ENCODE measurements around the gene GPR62. TPM values are rescaled to one million over a fixed set of nuclear protein-coding genes. Genes with fewer than 3 reads are reported as not detected.

The GPR62 gene
- total and polyA plus RNA-seq, 9 of the 15 experiments (the other 6 are each of a cell fraction or from before 2014, with no cell fraction given) = not detected

DNA sequence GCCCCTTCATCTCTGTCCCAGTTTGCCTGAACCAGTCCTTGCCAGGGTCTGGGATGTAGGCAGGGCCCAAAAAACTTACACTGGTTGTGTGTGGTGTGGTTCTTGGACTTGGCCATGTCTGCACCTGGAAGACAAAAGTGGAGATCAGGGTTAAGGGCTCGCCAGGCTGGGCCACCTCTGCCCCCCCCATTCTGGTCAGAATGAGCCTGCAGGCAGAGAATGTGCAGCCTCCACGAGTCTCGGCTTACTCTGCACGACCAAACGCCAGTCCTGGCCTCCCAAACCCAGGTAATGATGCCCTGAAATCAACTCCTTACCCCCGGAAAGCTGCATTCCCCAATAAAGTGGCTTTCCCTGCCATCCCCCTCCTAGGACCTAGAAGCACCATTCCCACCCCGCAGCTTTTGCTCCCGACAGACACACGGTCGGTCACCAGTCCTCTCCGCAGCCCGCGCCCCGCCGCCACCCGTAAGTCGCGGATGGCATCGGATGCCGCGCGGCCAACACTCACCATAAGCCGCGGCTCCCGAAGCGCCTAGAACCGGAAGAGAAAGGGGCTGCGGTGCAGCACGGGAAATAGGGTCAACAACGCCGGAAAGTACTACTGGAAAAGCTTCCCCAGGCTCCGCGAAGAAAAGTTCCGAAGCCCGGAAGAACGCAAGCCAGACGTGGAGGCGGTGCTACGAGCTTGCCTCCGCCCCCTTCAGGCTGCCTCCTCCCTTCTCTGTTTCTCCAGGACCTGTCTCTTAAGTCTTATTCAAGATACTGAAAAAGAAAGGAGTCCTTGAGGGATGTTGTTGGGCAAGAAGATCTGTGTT lies 40.4 kb downstream of the GPR62 start, which contains the start of gene RPL29 (continued):
- 0 out of 2 replicates have a peak, but pooled peaks have one; percentile 56 for TF ChIP-seq NFATC3 (IDR thresholded peaks at IDR 0.05)
- TF ChIP-seq POLR2H (tag; IDR thresholded peaks at IDR 0.05; ENCODE audit: low read depth) = 0 out of 2 replicates have a peak, but pooled peaks have one; percentile 82
- 0 out of 2 replicates have a peak, but pooled peaks have one; percentile 51 for TF ChIP-seq ZNF12 (CRISPR knock-in tag; IDR thresholded peaks at IDR 0.05)
- no peak for TF ChIP-seq SNIP1 (IDR thresholded peaks at IDR 0.05; ENCODE audit: low read depth)
- peak; percentile 49; the same call in 1 of the 2 replicates for TF ChIP-seq BHLHE40 (IDR thresholded peaks at IDR 0.05; ENCODE audit: low read length)
- TF ChIP-seq SMAD1 (IDR thresholded peaks at IDR 0.05; ENCODE audit: low read depth, low read length, partially characterized antibody) = peak; percentile 86
- TF ChIP-seq KLF6 (CRISPR knock-in tag; IDR thresholded peaks at IDR 0.05; ENCODE audit: borderline replicate concordance) = no peak
- TF ChIP-seq RBM25 (IDR thresholded peaks at IDR 0.05; ENCODE audit: low read depth, low read length, severe bottlenecking) = no peak
- TF ChIP-seq, protein P1, sequence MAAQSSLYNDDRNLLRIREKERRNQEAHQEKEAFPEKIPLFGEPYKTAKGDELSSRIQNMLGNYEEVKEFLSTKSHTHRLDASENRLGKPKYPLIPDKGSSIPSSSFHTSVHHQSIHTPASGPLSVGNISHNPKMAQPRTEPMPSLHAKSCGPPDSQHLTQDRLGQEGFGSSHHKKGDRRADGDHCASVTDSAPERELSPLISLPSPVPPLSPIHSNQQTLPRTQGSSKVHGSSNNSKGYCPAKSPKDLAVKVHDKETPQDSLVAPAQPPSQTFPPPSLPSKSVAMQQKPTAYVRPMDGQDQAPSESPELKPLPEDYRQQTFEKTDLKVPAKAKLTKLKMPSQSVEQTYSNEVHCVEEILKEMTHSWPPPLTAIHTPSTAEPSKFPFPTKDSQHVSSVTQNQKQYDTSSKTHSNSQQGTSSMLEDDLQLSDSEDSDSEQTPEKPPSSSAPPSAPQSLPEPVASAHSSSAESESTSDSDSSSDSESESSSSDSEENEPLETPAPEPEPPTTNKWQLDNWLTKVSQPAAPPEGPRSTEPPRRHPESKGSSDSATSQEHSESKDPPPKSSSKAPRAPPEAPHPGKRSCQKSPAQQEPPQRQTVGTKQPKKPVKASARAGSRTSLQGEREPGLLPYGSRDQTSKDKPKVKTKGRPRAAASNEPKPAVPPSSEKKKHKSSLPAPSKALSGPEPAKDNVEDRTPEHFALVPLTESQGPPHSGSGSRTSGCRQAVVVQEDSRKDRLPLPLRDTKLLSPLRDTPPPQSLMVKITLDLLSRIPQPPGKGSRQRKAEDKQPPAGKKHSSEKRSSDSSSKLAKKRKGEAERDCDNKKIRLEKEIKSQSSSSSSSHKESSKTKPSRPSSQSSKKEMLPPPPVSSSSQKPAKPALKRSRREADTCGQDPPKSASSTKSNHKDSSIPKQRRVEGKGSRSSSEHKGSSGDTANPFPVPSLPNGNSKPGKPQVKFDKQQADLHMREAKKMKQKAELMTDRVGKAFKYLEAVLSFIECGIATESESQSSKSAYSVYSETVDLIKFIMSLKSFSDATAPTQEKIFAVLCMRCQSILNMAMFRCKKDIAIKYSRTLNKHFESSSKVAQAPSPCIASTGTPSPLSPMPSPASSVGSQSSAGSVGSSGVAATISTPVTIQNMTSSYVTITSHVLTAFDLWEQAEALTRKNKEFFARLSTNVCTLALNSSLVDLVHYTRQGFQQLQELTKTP (IDR thresholded peaks at IDR 0.05; ENCODE audit: low read depth in 1 of 2, partially characterized antibody in 2 of 2) = peak; percentile 70 to 82
- TF ChIP-seq ETV6 (IDR thresholded peaks at IDR 0.05; ENCODE audit: borderline replicate concordance in 1 of 2, low read depth in 2 of 2, low read length in 1 of 2) = peak in 1 of 2 experiments; percentile 48; a peak in 1 of 4 replicates
- no peak for TF ChIP-seq ETV6 (CRISPR knock-in tag; IDR thresholded peaks at IDR 0.05; ENCODE audit: borderline replicate concordance)
- peak; percentile 97 for TF ChIP-seq BRD9 (IDR thresholded peaks at IDR 0.05; ENCODE audit: low read depth, partially characterized antibody)
- TF ChIP-seq TOE1 (IDR thresholded peaks at IDR 0.05; ENCODE audit: borderline replicate concordance) = peak; percentile 62; the same call in 1 of the 2 replicates
- TF ChIP-seq TOE1 (CRISPR knock-in tag; IDR thresholded peaks at IDR 0.05; ENCODE audit: borderline replicate concordance, low read depth) = no peak
- TF ChIP-seq, protein P2, sequence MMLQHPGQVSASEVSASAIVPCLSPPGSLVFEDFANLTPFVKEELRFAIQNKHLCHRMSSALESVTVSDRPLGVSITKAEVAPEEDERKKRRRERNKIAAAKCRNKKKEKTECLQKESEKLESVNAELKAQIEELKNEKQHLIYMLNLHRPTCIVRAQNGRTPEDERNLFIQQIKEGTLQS (IDR thresholded peaks at IDR 0.05) = no peak
- TF ChIP-seq, protein P2 (CRISPR knock-in tag; conservative IDR thresholded peaks at IDR 0.05) = 0 out of 2 replicates have a peak, but pooled peaks have one; percentile 60
- 0 out of 2 replicates have a peak, but pooled peaks have one; percentile 32 for TF ChIP-seq FOXJ2 (tag; IDR thresholded peaks at IDR 0.05)
- no peak for TF ChIP-seq SAP30 (IDR thresholded peaks at IDR 0.05; ENCODE audit: borderline replicate concordance, insufficient read depth, low read depth, low read length, poor library complexity, severe bottlenecking)
- peak in 1 of 2 experiments; percentile 60; a peak in 2 of 4 replicates for TF ChIP-seq TBL1XR1 (IDR thresholded peaks at IDR 0.05; ENCODE audit: low read length in 2 of 2)
- TF ChIP-seq, protein P3, sequence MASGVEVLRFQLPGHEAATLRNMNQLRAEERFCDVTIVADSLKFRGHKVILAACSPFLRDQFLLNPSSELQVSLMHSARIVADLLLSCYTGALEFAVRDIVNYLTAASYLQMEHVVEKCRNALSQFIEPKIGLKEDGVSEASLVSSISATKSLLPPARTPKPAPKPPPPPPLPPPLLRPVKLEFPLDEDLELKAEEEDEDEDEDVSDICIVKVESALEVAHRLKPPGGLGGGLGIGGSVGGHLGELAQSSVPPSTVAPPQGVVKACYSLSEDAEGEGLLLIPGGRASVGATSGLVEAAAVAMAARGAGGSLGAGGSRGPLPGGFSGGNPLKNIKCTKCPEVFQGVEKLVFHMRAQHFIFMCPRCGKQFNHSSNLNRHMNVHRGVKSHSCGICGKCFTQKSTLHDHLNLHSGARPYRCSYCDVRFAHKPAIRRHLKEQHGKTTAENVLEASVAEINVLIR (CRISPR knock-in tag; IDR thresholded peaks at IDR 0.05) = no peak
- peak; percentile 55 for TF ChIP-seq EP300 (IDR thresholded peaks at IDR 0.05; ENCODE audit: low read length)

Measured in K562 (cell line).